GM21723 (cell line): Measurements from ENCODE around the gene PCLAF.
"Not testable (repeated sequence)": the region's sequence is repeated elsewhere in the genome, so short reads cannot be mapped to it uniquely, and the experiment has no call there.

Experiments used
- ATAC-seq: cut with Tn5 transposase; IDR thresholded peaks from one replicate; pipeline ENCODE4 v1.9.1; 2021; ENCODE audit warnings: mild to moderate bottlenecking, moderate library complexity; ENCODE audit not compliant: unreplicated experiment

Gene PCLAF

GRCh38 chr15:64326458-64326857, 54.8 kb downstream of the PCLAF start:
- ATAC-seq, result not testable (repeated sequence)

GRCh38 chr15:64324165-64324877, 56.9 kb downstream of the PCLAF start:
- ATAC-seq, result no peak

- ATAC-seq, result no peak
These were observed 66.0 kb downstream of the PCLAF start for GRCh38 chr15:64315216-64315615.

- no peak for ATAC-seq
These were observed 66.8 kb downstream of the PCLAF start for GRCh38 chr15:64314456-64314855.
